Right ventricle myocardium inferior (tissue), 1 donor: ENCODE data around the gene STAT3. TPM values are rescaled to one million over a fixed set of nuclear protein-coding genes. Genes with fewer than 3 reads are reported as not detected.
"Not testable (repeated sequence)": the region's sequence is repeated elsewhere in the genome, so short reads cannot be mapped to it uniquely, and the experiment has no call there.

Experiments
- ATAC-seq: fragments of 200-7000 bp; cut with Tn5 transposase; one replicate; pipeline ENCODE4 v1.9.1; 2020; ENCODE audit warnings: mild to moderate bottlenecking, moderate library complexity
- DNase-seq: peaks from one replicate; pipeline ENCODE4 v3.0.0; 2021; ENCODE audit errors: missing footprints
- intact Hi-C: fragments of 100-400 bp; cut with DNase I; formaldehyde crosslinking; loops from one replicate; pipeline ENCODE4 v1.11.0; 2022
- total RNA-seq: library from RNA; stranded (reverse); fragmentation: NEBNext Ultra II Directional; extraction: Animal tissue kit (Norgen Biotek cat#: 25700); gene quantifications from one replicate; pipeline ENCODE4 v1.2.1, GENCODE V29; 2021
- donor health status: DM: no; HTN: yes; CAD: no; lungs with severe emphysema.

STAT3 gene
- total RNA-seq, 1 donor from 2014 or later: 183 TPM

GRCh38 chr17:42276609-42277341, 111.5 kb downstream of the STAT3 start:
- intact Hi-C loops: loop anchor here (10.0 kb wide), 1 partner anchor 52 kb away; no protein-coding TSS in a partner anchor
- ATAC-seq: peak; percentile 40
- peak; percentile 85 for DNase-seq

DNA sequence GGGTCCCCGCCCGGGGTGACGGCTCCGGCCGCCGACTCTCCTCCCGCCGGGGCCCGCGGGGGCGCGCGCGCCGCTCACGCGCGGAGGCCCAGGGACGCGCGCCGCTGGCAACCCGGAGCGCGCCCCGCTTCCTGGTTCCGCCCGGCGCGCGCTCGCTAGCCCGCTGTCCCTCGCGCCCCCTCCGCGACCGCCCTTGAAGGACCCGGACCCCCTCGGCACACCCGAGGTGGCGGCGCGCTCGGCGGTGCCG, 112.0 kb downstream of the STAT3 start, which contains the start of gene STAT5B:
STAT5B (minus strand) TSS at position 33 of the 250 bp plus-strand sequence. CDS start 44,264 bp downstream, outside the sequence.
- peak; percentile 86 for ATAC-seq
- intact Hi-C loops: loop anchor here (10.0 kb wide), 1 partner anchor 51 kb away; no protein-coding TSS in a partner anchor
- peak; percentile 87 for DNase-seq

- DNase-seq: peak; percentile 71
- ATAC-seq: peak; percentile 41
- intact Hi-C loops: loop anchor here (10.0 kb wide), 1 partner anchor 51 kb away; no protein-coding TSS in a partner anchor
Observed at GRCh38 chr17:42275527-42276358, 112.5 kb downstream of the STAT3 start.

DNA sequence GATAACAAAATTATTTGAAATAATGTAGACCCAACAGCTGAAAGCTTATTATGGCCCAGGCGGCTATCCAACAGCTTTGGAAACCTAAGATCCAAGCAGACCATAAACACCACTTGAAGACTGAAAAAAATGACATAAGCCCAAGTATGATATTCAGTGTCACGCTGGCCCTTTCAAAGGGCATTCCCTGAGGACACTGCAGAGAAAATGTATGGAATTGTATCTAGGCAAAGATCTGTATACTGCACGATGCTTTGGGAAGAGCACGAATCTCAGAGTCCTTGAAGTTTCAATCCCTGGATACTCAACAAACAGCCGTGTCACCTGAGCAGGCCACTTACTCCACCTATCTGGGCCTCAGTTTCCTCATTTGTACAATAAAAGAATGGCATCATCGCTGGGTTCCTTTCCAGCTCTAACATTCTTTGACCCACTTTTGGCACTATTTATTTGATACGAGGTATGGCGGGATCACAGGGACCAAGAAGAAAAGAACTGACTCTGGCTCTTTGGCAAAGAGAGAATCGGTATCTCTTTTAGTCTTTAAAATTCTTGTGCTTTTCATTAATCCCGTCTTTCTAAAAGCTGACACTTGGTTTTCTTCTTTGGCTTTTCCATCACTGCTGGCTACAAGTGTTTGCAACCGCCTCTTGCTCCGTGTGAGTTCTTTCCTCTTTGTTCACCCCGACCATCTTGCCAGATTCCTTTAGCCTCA, 113.3 kb downstream of the STAT3 start:
- DNase-seq: no peak
- intact Hi-C loops: loop anchor here (10.0 kb wide), 1 partner anchor 50 kb away; no protein-coding TSS in a partner anchor
- ATAC-seq: no peak

DNA sequence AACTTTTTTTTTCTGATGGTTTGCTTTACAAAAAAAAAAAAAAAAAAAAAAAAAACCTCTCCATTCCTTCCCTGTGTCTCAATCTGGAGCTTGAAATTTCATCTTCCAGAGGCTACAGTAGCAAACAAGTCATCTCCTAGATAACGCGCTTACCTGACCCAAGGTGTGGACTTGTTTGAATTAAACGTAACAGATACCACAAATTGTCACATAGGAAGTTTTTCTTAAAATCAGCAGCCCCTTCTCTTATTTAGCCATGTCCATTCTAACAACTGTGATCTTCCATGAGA, 114.0 kb downstream of the STAT3 start:
- intact Hi-C loops: loop anchor here (10.0 kb wide), 1 partner anchor 49 kb away; no protein-coding TSS in a partner anchor

GRCh38 chr17:42273474-42274252, 114.6 kb downstream of the STAT3 start:
- DNase-seq (no peak), ATAC-seq (no peak)
- intact Hi-C loops: loop anchor here (10.0 kb wide), 1 partner anchor 49 kb away; no protein-coding TSS in a partner anchor

More for the DNA sequence above, 114.0 kb downstream of the STAT3 start:
- DNase-seq: no peak
- no peak for ATAC-seq

DNA sequence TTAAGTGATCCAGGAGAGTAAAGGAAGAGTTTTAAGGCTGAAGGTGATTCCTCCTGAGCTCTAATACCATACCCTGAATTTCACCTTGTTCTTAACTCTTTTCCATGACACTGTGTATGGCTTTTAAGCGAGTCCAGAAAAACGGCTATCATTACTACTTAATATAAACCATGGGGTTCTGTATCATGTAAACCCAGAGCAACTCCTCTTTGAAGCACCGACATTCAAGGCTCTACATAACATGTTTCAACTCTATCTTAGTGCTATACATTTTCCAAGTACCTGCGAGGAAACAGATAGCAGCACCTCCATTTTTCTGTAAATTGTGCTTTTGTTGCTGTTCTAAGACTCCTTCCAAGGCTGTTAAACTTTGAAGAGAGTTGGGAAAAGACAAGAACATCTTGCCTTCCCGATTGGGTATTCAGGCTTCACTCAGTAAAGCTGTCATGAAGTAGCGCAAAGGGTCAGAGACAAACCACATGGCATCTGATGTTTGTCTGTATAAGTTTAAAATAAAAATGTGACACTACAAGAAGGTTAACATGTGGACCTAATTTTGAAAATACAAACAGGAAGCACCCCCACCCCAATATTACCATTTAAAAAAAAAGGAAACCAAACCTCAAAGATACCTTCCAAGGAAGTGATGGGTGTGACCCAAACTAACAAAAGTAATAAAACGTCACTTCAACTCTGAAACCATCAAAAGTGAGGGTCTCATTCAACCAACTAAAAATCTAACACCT, 115.9 kb downstream of the STAT3 start:
- intact Hi-C loops: loop anchor here (10.0 kb wide), 1 partner anchor 48 kb away; no protein-coding TSS in a partner anchor
- ATAC-seq: no peak
- DNase-seq: no peak

DNA sequence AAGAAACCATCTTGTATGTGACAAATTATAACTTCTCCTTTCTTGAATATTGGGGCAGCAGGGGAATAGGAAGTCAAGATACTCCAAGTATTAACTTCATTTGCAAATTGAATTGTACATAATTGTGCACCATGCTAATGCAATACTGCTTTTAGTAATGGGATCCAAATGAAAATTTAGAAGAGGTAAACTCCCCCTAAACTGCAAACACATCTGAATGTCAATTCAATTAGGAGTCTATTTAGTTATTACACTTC, 116.5 kb downstream of the STAT3 start:
- DNase-seq: no peak
- ATAC-seq: no peak
- intact Hi-C loops: loop anchor here (10.0 kb wide), 1 partner anchor 47 kb away; no protein-coding TSS in a partner anchor

DNA sequence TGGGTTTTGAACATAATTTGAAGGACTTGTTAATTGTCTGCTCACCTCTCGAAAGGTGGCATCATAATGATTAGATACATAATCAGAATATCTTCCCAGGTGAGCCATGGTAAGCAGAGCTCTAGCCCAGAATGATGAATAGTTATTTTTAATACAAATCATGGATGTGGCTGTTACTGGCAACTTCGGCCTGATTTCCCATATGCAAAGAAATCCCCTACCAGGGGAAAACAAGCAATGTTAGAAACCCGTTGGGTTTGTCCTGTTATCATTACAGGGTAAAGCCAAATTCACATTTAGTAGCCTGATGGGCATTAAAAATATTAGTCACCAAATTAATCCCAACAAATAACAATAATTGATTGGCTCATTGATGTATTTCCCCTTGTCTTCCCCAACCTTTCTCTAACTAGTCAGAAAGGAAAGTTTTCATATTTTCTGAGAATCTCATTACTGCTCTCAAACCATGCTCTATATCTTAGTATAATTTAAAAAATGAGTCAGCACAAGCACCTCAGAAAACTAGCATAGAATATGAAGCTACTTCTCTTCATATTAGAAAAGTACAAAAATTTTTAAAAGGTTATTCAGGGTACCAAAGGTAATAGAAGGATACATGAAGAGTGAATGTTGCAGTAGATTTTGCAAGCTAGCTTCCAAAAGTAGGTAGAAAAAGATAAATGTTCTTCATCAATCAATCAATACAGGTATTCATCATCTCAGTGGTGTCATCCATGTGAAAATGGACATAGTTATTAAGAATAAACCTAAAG, 117.0 kb downstream of the STAT3 start:
- ATAC-seq: no peak
- intact Hi-C loops: loop anchor here (10.0 kb wide), 1 partner anchor 46 kb away; no protein-coding TSS in a partner anchor
- DNase-seq: no peak

- intact Hi-C loops: loop anchor here (10.0 kb wide), 1 partner anchor 46 kb away; no protein-coding TSS in a partner anchor
- ATAC-seq (peak; percentile 13), DNase-seq (no peak)
Observed at GRCh38 chr17:42270596-42270995, 117.6 kb downstream of the STAT3 start.

- DNase-seq (no peak), ATAC-seq (no peak)
- intact Hi-C loops: loop anchor here (10.0 kb wide), 1 partner anchor 45 kb away; no protein-coding TSS in a partner anchor
Observed at GRCh38 chr17:42270170-42270535, 118.1 kb downstream of the STAT3 start.

- ATAC-seq (no peak), DNase-seq (no peak)
- intact Hi-C loops: no loop called here
Observed at GRCh38 chr17:42268236-42268635, 120.0 kb downstream of the STAT3 start.

DNA sequence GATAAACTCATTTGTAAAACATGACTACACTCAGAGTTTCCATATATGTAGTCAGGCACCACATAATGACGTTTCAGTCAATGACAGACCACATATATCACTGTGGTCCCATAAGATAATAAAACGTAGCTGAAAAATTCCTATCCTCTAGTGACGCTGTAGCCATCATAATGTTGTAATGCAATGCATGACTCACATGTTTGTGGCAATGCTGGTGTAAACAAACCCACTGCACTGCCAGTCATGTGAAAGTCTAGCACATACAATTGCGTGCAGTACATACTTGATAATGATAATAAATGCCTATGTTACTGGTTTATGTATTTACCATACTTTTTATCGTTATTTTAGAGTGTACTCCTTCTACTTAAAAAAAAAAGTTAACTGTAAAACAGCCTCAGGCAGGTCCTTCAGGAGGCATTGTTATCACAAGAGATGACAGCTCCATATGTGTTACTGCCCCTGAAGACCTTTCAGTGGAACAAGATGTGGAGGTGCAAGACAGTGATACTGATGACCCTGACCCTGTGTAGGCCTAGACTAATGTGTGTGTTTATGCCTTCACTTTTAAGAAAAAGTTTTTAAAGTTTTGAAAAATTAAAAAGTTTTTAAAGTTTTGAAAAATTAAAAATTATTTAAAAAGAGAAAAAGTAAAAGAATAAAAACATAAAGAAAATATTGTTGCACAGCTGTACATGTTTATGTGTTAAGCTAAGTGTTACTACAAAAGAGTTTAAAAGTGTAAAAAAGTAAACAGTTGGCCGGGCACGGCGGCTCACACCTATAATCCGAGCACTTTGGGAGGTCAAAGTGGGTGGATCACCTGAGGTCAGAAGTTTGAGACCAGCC, 121.1 kb downstream of the STAT3 start:
- no peak for ATAC-seq
- no peak for DNase-seq
- intact Hi-C loops: no loop called here

- no peak for DNase-seq
- ATAC-seq: no peak
- intact Hi-C loops: no loop called here
Observed at GRCh38 chr17:42266462-42266861, 121.8 kb downstream of the STAT3 start.

- DNase-seq, intact Hi-C loops, ATAC-seq: not testable (repeated sequence)
Observed at GRCh38 chr17:42264366-42264765, 123.9 kb downstream of the STAT3 start.
